ENCODE data around the gene ICE1.
"Not testable (repeated sequence)": the region's sequence is repeated elsewhere in the genome, so short reads cannot be mapped to it uniquely, and the experiment has no call there.

Gene ICE1, protein sequence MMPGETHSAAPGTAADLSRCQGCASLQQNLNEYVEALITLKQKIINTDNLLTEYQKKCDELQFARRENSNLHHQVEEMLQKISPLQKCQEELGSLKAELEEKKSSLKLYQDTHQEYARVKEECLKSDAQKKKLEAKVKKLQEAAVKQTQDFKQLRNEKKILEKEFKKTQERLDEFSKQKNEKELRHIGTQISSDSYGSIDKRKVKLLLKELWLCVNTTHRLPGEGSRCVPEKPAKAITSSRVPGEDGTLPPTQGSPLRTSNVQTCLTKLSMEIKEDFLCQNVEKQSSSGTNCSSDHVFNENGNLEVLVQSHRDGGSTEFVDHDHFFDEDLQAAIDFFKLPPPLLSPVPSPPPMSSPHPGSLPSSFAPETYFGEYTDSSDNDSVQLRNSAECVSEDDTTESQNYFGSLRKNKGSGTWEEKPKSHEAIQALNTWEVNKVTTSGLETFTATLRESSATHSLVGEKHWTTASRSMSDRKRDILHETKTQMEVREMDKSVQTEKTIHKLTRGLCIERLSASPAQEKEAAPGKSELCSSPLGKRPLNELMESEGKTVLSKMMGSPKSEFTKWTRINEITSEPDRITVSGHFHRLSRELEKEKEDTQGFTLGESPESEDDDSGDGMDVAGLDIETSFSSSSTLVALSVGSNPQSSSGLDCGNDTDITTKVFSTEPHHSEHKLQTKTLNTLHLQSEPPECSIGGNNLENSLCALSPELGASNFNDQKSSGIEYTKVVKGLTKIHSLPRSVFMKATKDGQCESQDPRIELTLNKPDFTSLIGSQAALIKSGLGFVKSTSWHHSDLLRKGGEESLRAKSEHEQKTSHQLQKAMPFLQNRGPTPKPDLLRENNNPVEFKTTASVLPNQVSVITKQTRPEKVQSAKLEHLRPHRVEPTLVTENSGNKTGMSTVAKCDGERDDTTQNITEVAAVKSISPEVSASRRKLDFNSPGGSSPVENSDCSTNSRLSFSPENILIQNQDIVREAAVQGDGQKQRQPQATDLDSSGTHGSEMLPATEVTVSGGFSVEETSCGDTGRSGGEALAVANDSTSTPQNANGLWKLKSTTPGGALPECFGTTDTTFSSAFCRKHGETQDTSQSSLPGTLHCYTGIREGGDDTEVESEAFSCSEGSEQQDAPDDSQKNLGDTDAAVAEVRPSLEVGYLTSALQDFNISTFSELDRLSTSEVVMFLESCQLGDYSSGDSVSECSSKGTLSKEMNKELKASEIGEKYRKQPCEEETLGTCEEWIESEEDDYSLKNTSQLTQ (N-terminal part only)
- 128 to 209 reads per million in 2 donors for total RNA-seq

- DNase-seq = peak; percentile 92
Measured at GRCh38 chr5:5421961-5422818, at the start of gene ICE1. Gene ICE1 (plus strand): TSS chr5:5422677. CDS start chr5:5422916, 239 bp downstream.

- no peak for DNase-seq
Measured at GRCh38 chr5:5372930-5373329, 49.5 kb upstream of the ICE1 start.

GRCh38 chr5:5373351-5373989 lies 49.0 kb upstream of the ICE1 start:
- DNase-seq = no peak

- no peak for DNase-seq
Measured at GRCh38 chr5:5374009-5374715, 48.3 kb upstream of the ICE1 start.

DNA sequence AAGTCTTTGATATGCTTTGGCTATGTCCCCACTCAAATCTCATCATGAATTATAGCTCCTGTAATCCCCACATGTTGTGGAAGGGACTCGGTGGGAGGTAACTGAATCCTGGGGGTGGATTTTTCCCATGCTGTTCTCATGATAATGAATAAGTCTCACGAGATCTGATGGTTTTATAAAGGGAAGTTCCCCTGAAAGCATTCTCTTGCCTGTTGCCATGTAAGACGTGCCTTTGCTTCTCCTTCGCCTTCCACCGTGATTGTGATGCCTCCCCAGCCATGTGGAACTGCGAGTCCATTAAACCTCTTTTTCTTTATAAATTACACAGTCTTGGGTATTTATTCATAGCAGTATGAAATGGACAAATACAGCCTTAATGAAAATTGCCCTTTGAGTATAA lies 44.7 kb upstream of the ICE1 start:
- DNase-seq = no peak

GRCh38 chr5:5378531-5378930 lies 43.9 kb upstream of the ICE1 start:
- no peak for DNase-seq

- DNase-seq = no peak
Measured at GRCh38 chr5:5380298-5380697, 42.2 kb upstream of the ICE1 start.

DNA sequence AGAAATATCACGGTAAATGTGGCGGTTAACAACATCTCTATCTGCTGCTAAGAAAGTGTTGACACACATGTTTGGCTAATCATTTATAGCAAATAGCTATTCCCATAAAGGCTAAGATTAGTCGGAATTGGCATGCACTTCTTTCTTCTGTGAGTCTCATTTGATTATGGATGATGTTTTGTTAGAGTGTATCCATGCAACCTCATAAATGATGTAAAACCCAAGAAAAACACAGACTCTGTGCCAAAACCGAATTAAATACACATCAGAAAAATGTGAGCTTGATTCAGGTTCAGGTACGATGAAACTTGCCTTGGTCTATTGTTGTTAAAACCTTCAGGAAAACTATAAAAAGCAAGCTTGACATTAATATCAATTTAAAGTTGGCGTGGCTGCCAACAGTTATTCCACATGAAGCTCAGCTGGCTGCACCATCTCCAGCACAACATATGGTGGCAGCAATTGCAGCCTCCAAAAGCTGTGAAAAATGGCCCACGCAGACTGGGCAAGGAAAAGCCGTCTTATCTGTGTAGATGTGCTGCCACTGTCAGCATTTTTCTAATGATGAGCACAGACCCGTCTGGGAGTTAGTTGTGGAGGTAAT lies 41.1 kb upstream of the ICE1 start:
- no peak for DNase-seq

GRCh38 chr5:5383461-5383860 lies 39.0 kb upstream of the ICE1 start:
- no peak for DNase-seq

GRCh38 chr5:5384660-5385330 lies 37.7 kb upstream of the ICE1 start:
- no peak for DNase-seq

GRCh38 chr5:5385331-5385662 lies 37.2 kb upstream of the ICE1 start:
- no peak for DNase-seq

DNA sequence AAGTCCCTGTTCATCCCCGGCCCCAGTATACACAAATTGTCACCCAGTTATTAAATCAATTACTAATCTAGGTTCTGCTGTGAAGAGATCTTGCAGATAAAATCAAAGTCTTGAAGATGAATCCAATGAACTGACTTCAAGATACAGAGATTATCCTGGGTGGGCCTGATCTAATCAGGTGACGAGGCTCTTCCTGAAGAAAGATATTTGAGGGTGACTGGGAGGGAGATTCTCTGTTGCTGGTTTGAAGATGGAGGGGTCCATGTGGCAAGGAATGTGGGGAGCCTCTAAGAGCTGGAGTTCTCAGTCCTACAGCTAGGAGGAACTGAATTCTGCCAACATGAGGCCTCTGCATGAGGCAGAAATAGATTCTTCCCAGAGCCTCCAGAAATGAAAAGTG lies 36.1 kb upstream of the ICE1 start:
- DNase-seq = no peak

DNA sequence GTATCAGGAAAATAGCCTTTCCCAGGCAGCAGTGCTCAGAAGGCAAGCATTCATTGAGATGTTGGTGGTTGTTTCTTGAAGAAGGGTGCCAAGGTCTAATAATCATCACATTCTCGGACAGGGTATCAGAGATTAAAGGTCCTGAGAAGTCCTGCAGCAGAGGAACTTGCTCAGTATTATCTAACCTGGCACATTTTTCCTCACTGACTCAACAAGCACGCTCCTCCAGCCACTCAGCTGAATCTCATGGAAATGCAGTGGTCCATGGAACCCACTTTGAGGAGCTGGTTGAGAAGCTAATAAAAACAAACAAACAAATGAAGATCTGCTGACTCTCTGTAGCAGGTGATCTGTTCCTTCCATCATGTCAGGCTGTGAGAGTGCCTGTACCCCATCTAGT lies 35.3 kb upstream of the ICE1 start:
- DNase-seq = no peak

- no peak for DNase-seq
Measured at GRCh38 chr5:5387777-5388176, 34.7 kb upstream of the ICE1 start.

DNA sequence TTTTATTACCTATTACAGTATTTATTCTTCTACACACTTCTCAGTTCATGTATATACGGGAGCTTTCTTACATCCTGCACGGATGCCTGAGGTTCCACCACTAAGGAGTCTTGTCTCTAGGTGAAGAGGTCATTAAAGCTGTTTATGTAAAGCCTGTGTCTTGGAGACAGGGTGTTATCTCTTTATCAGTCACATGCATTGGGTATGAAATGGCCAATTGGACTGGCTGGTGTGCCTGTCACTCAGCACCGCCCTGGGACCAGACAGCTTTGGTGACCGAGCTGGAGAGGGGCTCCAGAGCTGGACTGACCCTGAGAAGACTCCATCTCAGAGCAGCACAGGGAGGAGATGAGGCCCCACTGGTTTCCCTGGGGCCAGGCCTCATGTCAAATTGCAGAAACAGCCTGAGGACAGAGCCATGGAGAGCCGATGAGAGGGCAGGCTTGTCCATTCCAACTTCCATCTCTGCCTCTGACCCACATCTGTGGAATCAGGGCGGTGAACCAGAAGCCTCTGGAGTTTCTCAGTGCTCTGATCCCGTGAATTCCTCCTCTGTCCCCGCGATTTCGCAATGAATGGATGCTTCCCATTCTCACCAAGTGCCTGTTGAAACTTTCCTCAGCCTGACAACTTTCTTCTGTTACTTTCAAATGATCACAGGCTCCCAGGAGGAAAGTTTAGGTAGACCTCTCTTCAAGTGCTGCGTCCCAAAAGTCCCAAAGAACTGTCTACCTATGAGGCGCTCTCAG lies 32.2 kb upstream of the ICE1 start:
- DNase-seq = not testable (repeated sequence)

- DNase-seq = not testable (repeated sequence)
Measured at GRCh38 chr5:5392504-5392903, 30.0 kb upstream of the ICE1 start.

GRCh38 chr5:5394384-5394986 lies 28.0 kb upstream of the ICE1 start:
- not testable (repeated sequence) for DNase-seq

GRCh38 chr5:5395093-5395492 lies 27.4 kb upstream of the ICE1 start:
- not testable (repeated sequence) for DNase-seq

DNA sequence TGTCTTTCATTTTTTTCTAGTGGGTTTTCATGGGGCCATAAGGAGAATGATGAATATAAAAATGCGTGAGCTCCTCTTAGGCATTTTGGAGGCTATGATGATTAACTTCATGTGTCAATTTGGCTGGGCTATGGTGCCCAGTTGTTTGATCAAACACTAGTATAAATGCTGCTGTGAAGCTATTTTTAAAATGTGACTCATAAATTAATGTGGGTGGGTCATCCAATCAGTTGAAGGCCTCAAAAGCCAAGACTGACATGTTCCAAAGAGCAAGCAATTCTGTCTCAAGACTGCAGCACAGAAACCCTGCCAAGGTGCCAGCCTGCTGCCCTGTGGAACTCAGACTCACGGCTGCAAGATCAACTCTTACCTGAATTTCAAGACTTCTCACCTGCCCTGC lies 24.4 kb upstream of the ICE1 start:
- DNase-seq = no peak

Data from T-helper 9 cell (primary cell).